IPS-20b (cell line): Measurements from ENCODE around the gene POLRMT.

ENCODE experiments used
- H3K27ac ChIP-seq: one replicate; pipeline ENCODE4 v1.5.1; 2013; ENCODE audit warnings: low read length
- H3K27me3 ChIP-seq: 2 replicates; pipeline ENCODE4 v1.6.1; 2013; ENCODE audit warnings: mild to moderate bottlenecking, low read length, inconsistent platforms; ENCODE audit not compliant: insufficient read depth
- H3K36me3 ChIP-seq: 2 replicates; pipeline ENCODE4 v1.6.1; 2013; ENCODE audit warnings: low read depth, mild to moderate bottlenecking, inconsistent platforms, low read length, moderate library complexity; ENCODE audit not compliant: insufficient read depth
- H3K4me1 ChIP-seq: 2 replicates; pipeline ENCODE4 v1.6.1; 2013; ENCODE audit warnings: mild to moderate bottlenecking, control low read depth, inconsistent platforms, low read length, moderate library complexity; ENCODE audit not compliant: insufficient read depth
- H3K4me3 ChIP-seq: 2 replicates; pipeline ENCODE4 v1.5.1; 2013; ENCODE audit warnings: mild to moderate bottlenecking, low read length, inconsistent platforms
- H3K9ac ChIP-seq: 2 replicates; pipeline ENCODE4 v1.6.1; 2013; ENCODE audit warnings: low read depth, mild to moderate bottlenecking, inconsistent platforms, low read length, moderate library complexity
- H3K9me3 ChIP-seq: 2 replicates; pipeline ENCODE4 v1.6.1; 2013; ENCODE audit warnings: mild to moderate bottlenecking, low read depth, low read length, inconsistent platforms; ENCODE audit not compliant: insufficient read depth

The POLRMT gene

DNA sequence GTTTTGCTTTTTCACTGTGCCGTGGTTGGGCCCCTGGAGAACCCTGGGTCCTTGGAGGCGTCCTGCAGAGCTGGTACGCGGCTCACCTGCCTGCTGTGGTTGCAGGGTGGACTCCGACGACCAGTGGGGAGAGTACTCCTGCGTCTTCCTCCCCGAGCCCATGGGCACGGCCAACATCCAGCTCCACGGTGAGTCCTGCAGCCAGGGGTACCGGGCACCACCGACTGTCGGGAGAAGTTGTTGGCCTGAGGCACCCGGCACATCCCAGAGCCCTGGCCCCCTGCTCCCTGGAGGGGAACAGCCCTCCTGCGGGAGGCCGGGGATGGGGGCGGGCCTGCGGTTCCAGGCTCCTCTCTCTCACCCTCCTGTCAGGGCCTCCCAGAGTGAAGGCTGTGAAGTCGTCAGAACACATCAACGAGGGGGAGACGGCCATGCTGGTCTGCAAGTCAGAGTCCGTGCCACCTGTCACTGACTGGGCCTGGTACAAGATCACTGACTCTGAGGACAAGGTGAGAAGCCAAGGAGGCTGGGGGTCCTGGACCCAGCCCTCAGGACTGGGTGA is 53.0 kb downstream of the POLRMT start:
- no peaks in the 10 kb centered on the region for H3K4me1 ChIP-seq
- no peaks in the 10 kb centered on the region for H3K9me3 ChIP-seq
- H3K9ac ChIP-seq, result no peak overlapping the region
- H3K27me3 ChIP-seq, result no peaks in the 10 kb centered on the region
- peaks cover 47% of the 10 kb centered on the region for H3K36me3 ChIP-seq
- H3K27ac ChIP-seq, result no peak overlapping the region
- no peak overlapping the region for H3K4me3 ChIP-seq

DNA sequence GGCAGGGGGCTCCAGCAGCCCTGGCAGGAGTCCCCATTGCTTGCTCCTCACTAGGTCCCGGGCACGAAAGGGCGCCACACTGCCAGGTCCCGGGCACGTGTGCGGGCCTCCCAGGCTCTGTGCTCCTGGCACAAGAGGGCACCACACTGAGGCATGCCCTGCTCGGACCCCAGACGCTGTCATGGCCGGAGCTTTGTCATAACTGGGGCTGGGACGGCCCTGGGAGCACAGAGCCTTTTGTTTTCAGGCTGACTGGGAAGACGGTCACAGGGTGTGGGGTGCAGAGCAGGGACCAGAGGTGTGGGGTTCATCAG is 53.5 kb downstream of the POLRMT start:
- H3K9me3 ChIP-seq, result no peaks in the 10 kb centered on the region
- no peaks in the 10 kb centered on the region for H3K27me3 ChIP-seq
- no peak overlapping the region for H3K9ac ChIP-seq
- no peak overlapping the region for H3K4me3 ChIP-seq
- 0 out of 2 replicates have a peak, but pooled peaks cover 4% of the 10 kb centered on the region for H3K4me1 ChIP-seq
- peaks cover 47% of the 10 kb centered on the region for H3K36me3 ChIP-seq
- no peak overlapping the region for H3K27ac ChIP-seq

DNA sequence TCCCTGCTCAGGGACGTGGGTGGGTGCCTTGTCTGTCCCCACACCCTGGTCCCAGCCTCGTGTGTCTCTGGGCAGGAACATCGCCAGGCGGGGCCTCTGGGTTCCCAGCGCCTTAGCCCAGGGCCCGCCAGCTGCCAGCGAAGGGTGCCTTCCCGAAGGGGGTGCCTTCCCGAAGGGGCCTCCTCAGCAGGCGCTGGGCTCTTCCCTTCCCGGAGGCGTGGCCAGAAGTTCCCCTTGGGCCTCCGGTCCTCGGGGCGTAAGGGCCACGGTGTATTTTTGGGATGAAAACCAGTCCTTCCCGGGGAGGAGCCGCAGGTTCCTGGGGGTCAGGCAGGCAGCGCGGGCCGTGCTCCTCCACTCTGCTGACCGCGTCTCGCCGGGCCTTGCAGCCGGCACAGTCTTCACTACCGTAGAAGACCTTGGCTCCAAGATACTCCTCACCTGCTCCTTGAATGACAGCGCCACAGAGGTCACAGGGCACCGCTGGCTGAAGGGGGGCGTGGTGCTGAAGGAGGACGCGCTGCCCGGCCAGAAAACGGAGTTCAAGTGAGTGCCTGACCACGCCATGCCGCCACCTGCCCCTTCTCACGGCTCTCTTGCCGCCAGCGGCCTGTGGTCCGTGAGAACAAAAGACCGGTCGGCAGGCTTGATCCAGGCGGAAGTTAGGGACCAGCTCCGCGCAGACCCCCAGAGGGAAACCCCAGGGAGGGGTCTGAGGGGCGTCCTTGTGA is 54.1 kb downstream of the POLRMT start:
- H3K9ac ChIP-seq, result no peak overlapping the region
- 0 out of 2 replicates have a peak, but pooled peaks cover 4% of the 10 kb centered on the region for H3K4me1 ChIP-seq
- no peak overlapping the region for H3K4me3 ChIP-seq
- H3K9me3 ChIP-seq, result no peaks in the 10 kb centered on the region
- no peaks in the 10 kb centered on the region for H3K27me3 ChIP-seq
- peaks cover 47% of the 10 kb centered on the region for H3K36me3 ChIP-seq
- H3K27ac ChIP-seq, result no peak overlapping the region

DNA sequence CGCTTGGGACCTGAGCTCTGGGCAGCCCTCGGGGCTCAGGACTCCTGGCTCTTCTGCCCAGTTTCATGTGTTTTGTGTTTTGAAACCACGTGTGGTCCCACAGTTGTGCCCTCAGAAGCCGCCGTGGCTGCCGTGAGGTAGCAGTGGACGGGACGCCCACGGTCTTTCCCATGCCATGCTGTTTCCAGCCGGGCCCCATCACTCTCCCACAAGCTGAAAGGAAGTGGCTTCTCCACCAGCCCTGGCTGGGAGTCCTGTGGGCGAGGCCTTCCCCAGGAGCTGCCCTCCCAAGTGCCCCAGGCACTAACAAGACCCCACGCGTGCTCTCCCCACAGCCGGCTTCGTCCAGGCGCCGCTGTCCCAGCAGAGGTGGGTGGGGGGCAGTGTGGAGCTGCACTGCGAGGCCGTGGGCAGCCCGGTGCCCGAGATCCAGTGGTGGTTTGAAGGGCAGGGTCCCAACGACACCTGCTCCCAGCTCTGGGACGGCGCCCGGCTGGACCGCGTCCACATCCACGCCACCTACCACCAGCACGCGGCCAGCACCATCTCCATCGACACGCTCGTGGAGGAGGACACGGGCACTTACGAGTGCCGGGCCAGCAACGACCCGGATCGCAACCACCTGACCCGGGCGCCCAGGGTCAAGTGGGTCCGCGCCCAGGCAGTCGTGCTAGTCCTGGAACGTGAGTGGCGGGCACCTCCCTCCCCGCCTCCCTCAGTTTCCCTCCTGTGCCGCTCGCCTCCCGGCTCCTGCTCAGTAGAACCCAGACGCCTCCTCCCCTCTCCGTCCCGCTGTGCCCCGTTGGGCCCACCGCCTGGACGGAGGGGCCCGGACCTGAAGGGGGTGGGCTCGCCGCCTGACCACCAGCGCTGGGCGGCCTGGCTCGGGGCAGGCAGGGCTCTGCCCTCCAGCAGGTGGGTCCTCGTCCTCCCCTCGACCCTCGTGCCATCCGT is 55.6 kb downstream of the POLRMT start:
- Histone ChIP-seq H3K4me1 (0 out of 2 replicates have a peak, but pooled peaks cover 4% of the 10 kb centered on the region), H3K27me3 (no peaks in the 10 kb centered on the region), H3K9ac (no peak overlapping the region), H3K9me3 (no peaks in the 10 kb centered on the region), H3K27ac (no peak overlapping the region), H3K4me3 (no peak overlapping the region), H3K36me3 (peaks cover 41% of the 10 kb centered on the region)

DNA sequence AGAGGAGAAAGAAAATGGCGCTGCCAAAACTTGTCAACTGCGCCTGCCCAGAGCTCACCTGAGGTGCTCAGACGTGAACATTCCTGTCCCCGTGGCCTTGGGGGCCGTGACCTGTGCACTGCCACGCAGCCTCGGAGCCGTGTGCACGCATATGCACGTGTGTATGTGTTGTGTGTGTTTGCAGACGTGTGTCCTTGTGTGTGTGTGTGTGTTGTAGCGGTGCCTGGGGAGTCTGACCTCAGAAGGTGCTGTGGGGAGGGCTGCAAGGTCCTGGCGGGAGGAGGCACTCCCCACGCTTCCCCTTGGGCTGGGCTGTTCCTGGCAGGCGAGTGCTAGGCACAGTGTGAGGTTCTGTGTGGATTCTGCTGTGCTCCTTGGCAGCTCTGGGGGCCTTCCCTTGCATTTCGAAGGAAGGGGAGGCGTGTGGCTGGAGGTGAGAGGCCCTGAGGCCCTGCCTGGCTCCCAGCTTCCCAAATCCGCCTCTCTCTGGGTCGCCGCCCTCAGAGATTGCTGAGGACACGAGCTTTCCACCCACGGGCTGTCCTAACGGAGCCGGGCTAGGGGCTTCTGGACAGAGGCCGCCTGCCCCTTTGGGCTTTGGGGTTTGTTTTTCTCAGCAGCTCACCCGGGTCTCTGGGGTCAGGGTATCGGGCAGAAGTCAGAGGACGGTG is 56.4 kb downstream of the POLRMT start:
- H3K4me1 ChIP-seq, result 0 out of 2 replicates have a peak, but pooled peaks cover 4% of the 10 kb centered on the region
- no peak overlapping the region for H3K4me3 ChIP-seq
- H3K9me3 ChIP-seq, result no peaks in the 10 kb centered on the region
- peaks cover 36% of the 10 kb centered on the region for H3K36me3 ChIP-seq
- no peaks in the 10 kb centered on the region for H3K27me3 ChIP-seq
- H3K27ac ChIP-seq, result no peak overlapping the region
- H3K9ac ChIP-seq, result no peak overlapping the region

DNA sequence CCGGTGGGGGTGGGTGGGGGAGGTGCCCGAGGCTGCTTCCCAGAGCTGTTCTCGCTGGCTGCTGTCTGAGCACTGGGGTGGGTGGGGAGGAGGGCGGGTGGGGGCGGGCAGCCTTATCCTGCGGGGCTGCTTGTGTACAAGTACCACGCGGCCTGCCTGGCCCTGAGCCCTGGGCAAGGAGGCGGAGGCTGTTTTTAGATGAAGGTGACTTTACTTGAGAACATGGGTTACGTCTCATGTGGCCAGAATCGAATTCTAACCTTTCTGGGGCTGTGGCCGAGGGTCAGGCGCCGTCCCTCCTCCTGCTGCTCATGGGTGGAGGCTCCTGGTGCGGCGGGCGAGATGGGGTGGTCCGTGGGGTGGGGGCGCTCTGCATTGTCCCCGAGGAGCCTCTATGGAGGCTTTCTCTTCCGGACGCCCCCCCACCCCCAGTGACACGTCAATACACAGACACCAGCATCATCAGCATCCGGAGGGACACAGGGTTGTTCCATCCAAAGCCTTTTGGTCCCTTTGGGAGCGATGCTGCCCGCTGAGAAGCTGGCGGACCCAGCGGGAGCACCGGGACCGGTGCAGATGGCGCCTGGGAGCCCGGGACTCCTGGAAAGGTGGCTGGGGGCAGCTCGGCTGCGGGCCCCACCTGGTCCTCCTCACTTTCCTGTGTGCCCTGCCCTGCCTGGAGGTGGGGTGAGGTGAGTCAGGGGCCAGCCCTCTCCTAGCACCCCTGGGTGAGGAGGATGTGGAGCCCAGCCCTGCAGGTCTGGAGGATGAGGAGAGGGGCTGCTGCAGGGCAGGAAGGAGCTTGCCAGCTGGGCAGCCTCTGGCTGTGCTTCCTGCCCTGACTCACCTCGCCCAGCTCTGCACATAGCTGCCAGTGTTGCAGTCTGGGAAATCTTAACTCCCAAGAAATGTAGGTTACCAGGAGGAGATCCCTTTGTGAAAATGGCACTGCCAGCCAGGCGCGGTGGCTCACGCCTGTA is 57.5 kb downstream of the POLRMT start:
- Histone ChIP-seq H3K36me3 (peaks cover 28% of the 10 kb centered on the region), H3K4me3 (no peak overlapping the region), H3K9me3 (no peaks in the 10 kb centered on the region), H3K27ac (no peak overlapping the region), H3K27me3 (no peaks in the 10 kb centered on the region), H3K9ac (no peak overlapping the region), H3K4me1 (0 out of 2 replicates have a peak, but pooled peaks cover 4% of the 10 kb centered on the region)

DNA sequence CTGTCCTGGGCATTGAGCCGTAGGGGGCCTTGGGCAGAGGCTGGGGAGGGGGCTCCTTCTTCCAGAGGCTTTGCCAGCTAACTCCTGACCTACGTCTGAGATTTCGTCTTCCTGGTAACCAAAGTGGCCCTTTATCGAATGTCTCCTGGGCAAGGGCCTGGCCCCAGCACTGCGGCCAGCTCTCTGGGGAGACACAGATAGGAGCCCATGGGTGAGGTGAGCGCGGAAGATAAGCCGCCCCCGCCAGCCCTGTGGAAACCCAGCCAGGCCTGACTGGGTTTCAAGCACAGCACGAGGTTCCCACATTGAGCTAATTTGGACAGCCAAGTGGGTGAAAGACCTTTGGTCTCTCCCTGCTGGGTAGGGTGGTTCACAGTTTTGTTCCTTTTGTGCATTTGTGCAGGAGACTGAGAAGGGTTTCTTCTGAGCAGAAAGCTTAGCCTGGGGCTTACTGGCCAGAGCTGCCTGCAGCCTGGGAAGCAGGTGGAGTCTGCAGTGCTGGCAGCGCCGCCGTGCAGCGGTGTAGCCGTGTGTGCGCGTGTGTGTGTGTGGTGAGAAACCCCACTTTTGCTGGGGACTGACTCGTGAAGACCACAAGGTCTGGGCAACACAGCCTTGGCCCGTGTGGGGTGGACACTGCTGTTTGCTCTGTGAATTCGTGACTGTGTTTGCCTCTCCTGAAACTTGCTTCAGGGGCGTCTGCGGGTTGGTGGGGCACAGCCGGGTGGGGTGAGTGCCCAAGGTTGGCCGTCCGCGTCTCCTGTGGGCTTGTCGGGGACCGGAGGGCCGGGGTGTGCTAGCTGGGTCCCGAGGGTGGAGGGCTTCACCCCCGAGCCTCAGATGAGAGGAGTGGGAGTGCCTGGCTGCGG is 58.4 kb downstream of the POLRMT start:
- 0 out of 2 replicates have a peak, but pooled peaks cover 4% of the 10 kb centered on the region for H3K4me1 ChIP-seq
- no peaks in the 10 kb centered on the region for H3K27me3 ChIP-seq
- peaks cover 20% of the 10 kb centered on the region for H3K36me3 ChIP-seq
- no peaks in the 10 kb centered on the region; the same call in 1 of the 2 replicates for H3K9me3 ChIP-seq
- H3K27ac ChIP-seq, result no peak overlapping the region
- peak overlapping the region; percentile 59 for H3K4me3 ChIP-seq
- peak overlapping the region; percentile 25; the same call in 1 of the 2 replicates for H3K9ac ChIP-seq

DNA sequence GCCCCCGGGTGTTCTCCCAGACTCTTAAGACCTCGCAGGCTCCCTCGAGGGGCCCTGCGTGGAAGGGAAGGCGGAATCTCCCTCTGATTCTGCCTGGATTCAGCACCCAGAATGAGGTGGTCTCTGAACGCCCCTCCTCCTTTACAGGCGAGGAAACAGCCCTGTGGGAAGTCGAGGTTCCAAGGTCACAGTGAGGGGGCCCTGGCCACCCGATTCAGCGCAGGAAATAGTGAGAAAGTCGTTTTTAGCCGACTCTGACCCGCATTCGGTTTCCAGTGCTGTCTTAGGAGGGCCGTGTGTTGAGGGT is 59.9 kb downstream of the POLRMT start:
- 0 out of 2 replicates have a peak, but pooled peaks cover 4% of the 10 kb centered on the region for H3K4me1 ChIP-seq

DNA sequence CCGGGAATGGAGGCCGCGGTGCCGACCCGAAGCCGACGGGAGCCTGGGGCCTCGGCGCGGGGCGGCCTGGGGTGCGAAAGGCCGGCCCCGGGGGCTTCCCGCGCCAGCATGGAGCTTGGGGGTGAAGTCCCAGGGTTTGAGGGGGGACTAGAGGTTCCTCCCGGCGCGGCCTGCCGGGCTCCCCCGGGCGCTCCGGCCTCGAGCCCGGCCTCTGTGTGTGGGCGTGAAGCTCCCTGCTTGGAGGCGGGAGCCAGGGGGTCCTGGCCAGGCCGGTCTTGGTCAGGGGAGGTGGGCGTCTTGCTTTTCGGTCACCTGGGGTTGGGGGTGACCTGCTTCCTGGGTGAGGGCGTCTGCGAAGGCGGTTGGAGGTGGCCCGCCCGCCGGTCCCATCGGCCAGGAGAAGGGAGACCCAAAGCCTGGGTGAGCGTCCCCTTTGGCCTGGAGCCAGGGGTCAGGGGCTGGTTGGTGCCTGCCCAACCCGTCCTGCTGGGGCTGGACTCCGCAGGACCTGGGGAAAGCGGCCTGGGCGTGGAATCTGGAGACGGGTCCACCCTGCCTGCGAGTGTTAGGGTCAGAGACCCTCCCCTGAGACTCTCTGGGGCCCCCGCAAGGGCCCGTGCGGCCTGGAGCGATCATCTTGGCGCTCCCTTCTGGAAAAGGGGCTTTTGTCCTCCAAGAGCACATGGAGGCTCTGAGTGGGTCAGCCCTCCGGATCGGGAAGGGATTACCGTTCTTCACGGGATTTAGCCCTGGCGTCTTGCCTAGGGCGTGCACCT is 60.4 kb downstream of the POLRMT start:
- peak overlapping the region; percentile 4 for H3K27ac ChIP-seq
- H3K4me1 ChIP-seq, result 0 out of 2 replicates have a peak, but pooled peaks cover 4% of the 10 kb centered on the region
- peaks cover 7% of the 10 kb centered on the region for H3K36me3 ChIP-seq

More for the DNA sequence above, 59.9 kb downstream of the POLRMT start:
- peak overlapping the region; percentile 94 for H3K9ac ChIP-seq
- H3K4me3 ChIP-seq, result peak overlapping the region; percentile 91
- H3K36me3 ChIP-seq, result peaks cover 12% of the 10 kb centered on the region
- no peaks in the 10 kb centered on the region for H3K27me3 ChIP-seq
- peaks cover 3% of the 10 kb centered on the region; the same call in 1 of the 2 replicates for H3K9me3 ChIP-seq
- H3K27ac ChIP-seq, result no peak overlapping the region

More for the DNA sequence above, 60.4 kb downstream of the POLRMT start:
- Histone ChIP-seq H3K4me3 (peak overlapping the region; percentile 91), H3K9ac (peak overlapping the region; percentile 94), H3K27me3 (no peaks in the 10 kb centered on the region), H3K9me3 (peaks cover 3% of the 10 kb centered on the region; the same call in 1 of the 2 replicates)
